COLO668 (cell line): Measurements from ENCODE around the gene TRUB1.
"Not testable (repeated sequence)": the region's sequence is repeated elsewhere in the genome, so short reads cannot be mapped to it uniquely, and the experiment has no call there.

Experiments used
- DNase-seq: peaks from one replicate; lab custom pipeline; 2025; ENCODE audit not compliant: unreplicated experiment; lab: John Stamatoyannopoulos, UW

TRUB1 gene

GRCh38 chr10:114937962-114938855, at the start of gene TRUB1:
Gene TRUB1, plus strand, starts transcription at chr10:114938195. Its CDS starts 59 bp downstream, at chr10:114938254.
- peak; percentile 85 for DNase-seq

GRCh38 chr10:114893251-114893650, 44.7 kb upstream of the TRUB1 start:
- DNase-seq = no peak

GRCh38 chr10:114894911-114895310, 43.1 kb upstream of the TRUB1 start:
- DNase-seq = no peak

- DNase-seq = not testable (repeated sequence)
Observed at GRCh38 chr10:114897011-114897410, 41.0 kb upstream of the TRUB1 start.

- DNase-seq = no peak
Observed at GRCh38 chr10:114897593-114897992, 40.4 kb upstream of the TRUB1 start.

- DNase-seq = no peak
Observed at GRCh38 chr10:114899982-114900381, 38.0 kb upstream of the TRUB1 start.

GRCh38 chr10:114900658-114901057, 37.3 kb upstream of the TRUB1 start:
- no peak for DNase-seq

- DNase-seq = no peak
Observed at GRCh38 chr10:114902151-114902550, 35.8 kb upstream of the TRUB1 start.

- DNase-seq = no peak
Observed at GRCh38 chr10:114905450-114905849, 32.5 kb upstream of the TRUB1 start.

- no peak for DNase-seq
Observed at GRCh38 chr10:114906981-114907380, 31.0 kb upstream of the TRUB1 start.

GRCh38 chr10:114908896-114909295, 29.1 kb upstream of the TRUB1 start:
- no peak for DNase-seq

- DNase-seq = no peak
Observed at GRCh38 chr10:114911052-114911711, 26.8 kb upstream of the TRUB1 start.

- DNase-seq = no peak
Observed at GRCh38 chr10:114911801-114912469, 26.1 kb upstream of the TRUB1 start.

GRCh38 chr10:114912470-114912859, 25.5 kb upstream of the TRUB1 start:
- DNase-seq = no peak

- no peak for DNase-seq
Observed at GRCh38 chr10:114914560-114914959, 23.4 kb upstream of the TRUB1 start.

- DNase-seq = no peak
Observed at GRCh38 chr10:114915294-114915693, 22.7 kb upstream of the TRUB1 start.

GRCh38 chr10:114916653-114917052, 21.3 kb upstream of the TRUB1 start:
- peak; percentile 34 for DNase-seq

- DNase-seq = no peak
Observed at GRCh38 chr10:114917459-114917858, 20.5 kb upstream of the TRUB1 start.

GRCh38 chr10:114917927-114918672, 19.9 kb upstream of the TRUB1 start:
- peak; percentile 21 for DNase-seq

- no peak for DNase-seq
Observed at GRCh38 chr10:114920459-114920858, 17.5 kb upstream of the TRUB1 start.

- DNase-seq = no peak
Observed at GRCh38 chr10:114922003-114922402, 16.0 kb upstream of the TRUB1 start.
